Stimulated activated CD8-positive, alpha-beta memory T cell treated with anti-CD3 and anti-CD28 coated beads, Interleukin-2, amount 100 ng/mL, for 1 hour (primary cell): ENCODE measurements around the gene WDR70.

Experiments
- DNase-seq, 2 donors: peaks; one replicate each; pipeline ENCODE4 v3.0.0-alpha.2; 2020; ENCODE audit warnings: low read depth in 2 of 2

Gene WDR70

GRCh38 chr5:37723162-37723961, 344.2 kb downstream of the WDR70 start:
- DNase-seq, result no peak

- DNase-seq, result no peak
These were observed 345.4 kb downstream of the WDR70 start for GRCh38 chr5:37724395-37725125.

GRCh38 chr5:37725185-37725584, 346.1 kb downstream of the WDR70 start:
- DNase-seq, result no peak

GRCh38 chr5:37727238-37727637, 348.1 kb downstream of the WDR70 start:
- no peak for DNase-seq

GRCh38 chr5:37730896-37731455, 351.9 kb downstream of the WDR70 start:
- DNase-seq, result no peak

- DNase-seq, result no peak
These were observed 355.0 kb downstream of the WDR70 start for GRCh38 chr5:37734114-37734513.

- DNase-seq, result no peak
These were observed 356.7 kb downstream of the WDR70 start for GRCh38 chr5:37735649-37736347.

- DNase-seq, result no peak
These were observed 357.3 kb downstream of the WDR70 start for GRCh38 chr5:37736397-37736796.

- no peak for DNase-seq
These were observed 358.4 kb downstream of the WDR70 start for GRCh38 chr5:37737326-37738056.

GRCh38 chr5:37738057-37738691, 359.1 kb downstream of the WDR70 start:
- DNase-seq, result no peak

- DNase-seq, result no peak
These were observed 359.9 kb downstream of the WDR70 start for GRCh38 chr5:37738865-37739488.

- DNase-seq, result no peak
These were observed 360.7 kb downstream of the WDR70 start for GRCh38 chr5:37739817-37740261.

GRCh38 chr5:37740331-37741066, 361.4 kb downstream of the WDR70 start:
- no peak for DNase-seq

GRCh38 chr5:37742111-37742510, 363.0 kb downstream of the WDR70 start:
- DNase-seq, result no peak

GRCh38 chr5:37751227-37751626, 372.1 kb downstream of the WDR70 start:
- DNase-seq, result no peak

GRCh38 chr5:37754976-37755375, 375.9 kb downstream of the WDR70 start:
- DNase-seq, result no peak

GRCh38 chr5:37755581-37755980, 376.5 kb downstream of the WDR70 start:
- DNase-seq, result no peak

- DNase-seq, result no peak
These were observed 377.1 kb downstream of the WDR70 start for GRCh38 chr5:37756248-37756647.

GRCh38 chr5:37757980-37758582, 379.0 kb downstream of the WDR70 start:
- DNase-seq, result no peak
